Activated effector memory CD4-positive, alpha-beta T cell treated with anti-CD3 and anti-CD28 coated beads, Interleukin-2, amount 50 U/mL, for 16 hours (primary cell): ENCODE data around the gene SLC44A3.

Experiments used
- DNase-seq: peaks from one replicate; pipeline ENCODE4 v3.0.0-alpha.2; 2020

The SLC44A3 gene

DNA sequence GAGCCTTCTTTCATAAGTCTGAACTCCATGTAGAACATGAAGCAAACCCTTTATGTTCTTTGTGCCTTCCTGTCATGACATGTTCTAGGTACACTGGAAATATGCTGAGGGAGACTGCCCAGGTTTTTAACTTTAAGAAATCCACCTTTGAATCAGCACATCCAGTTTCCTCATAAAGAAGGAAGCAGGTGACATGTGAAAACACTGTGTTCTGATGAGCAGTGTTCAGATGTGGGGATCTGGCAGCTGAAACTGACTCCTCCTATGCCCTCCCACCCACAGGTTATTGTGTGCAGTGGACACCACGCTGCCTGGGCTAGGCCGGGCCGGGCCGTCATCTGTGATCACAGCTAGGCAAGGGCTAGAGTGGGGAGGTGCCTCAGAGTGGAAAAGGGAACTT lies 55.6 kb downstream of the SLC44A3 start:
- no peak for DNase-seq

DNA sequence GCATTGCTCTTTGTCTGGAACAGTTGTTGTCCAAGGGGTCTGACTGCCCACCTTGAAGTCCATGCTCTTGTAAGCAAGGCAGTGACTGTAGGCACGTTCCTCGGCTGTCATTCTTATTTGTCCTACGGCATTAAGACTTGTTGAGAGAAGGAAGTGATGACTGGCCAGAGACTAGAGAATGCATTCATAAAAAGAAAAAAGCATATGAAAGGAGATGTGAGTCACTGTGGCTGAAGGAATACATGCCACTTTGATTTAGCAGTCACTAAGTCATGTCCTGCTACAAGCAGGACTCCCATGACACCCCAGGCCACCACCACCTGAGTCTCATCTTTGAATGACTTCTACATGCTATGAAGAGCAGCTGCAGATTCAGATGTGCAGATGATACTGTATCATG lies 56.2 kb downstream of the SLC44A3 start:
- DNase-seq = no peak

DNA sequence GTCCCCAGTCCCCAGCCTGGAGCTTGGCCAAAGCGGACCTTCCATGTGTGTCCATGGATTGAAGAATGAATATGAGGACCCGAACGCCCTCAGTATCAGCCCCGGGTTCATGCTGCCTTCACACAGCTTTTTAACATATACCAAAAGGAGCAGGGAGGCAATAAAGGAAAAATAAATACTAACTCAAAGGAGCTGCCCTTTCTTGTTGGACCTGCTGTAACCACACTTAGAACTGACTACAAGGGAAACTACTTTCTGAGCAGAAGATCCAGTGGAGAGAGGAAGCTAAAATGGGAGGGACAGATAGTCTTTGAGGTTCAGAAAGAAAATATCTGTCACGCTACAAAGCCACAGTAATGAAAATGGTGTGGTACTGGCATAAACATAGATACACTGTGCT lies 58.2 kb downstream of the SLC44A3 start:
- no peak for DNase-seq

DNA sequence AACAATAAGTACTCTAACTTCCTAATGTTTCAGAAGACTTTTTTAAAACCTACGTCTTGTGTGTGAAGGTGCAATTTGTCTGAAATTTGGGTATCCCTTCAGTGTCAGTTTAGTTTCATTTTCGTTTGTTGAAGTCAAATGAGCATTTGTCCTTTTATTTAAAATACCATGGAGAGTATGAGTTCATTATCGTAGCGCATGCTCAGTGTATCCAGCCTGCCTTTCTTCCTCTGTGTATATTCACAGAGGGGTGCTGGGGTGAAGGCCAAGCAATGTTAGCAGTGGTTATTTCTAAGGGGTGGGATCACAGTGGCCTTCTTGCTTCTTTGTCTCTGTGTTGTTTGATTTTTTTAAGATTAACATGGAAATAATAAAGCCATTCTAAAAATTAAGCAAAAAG lies 63.5 kb downstream of the SLC44A3 start:
- no peak for DNase-seq

DNA sequence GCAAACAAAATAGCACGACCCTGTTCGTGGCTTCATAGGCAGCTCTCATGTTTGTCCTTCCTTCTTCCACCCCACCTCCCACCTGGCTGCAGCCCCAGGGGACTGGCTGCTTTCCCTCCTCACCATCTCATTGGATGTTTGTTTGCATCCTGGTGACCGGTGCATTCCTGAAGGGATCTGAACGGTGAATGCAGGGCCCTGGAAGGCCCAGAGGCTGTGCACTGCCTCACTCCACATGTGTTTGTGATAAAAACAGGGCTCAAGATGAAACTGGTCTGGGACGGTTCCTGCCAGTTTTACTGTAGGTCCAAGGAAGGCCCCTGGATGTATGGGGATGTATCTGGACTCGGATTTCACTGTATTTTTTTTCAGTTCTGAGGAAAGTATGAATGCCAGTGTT lies 63.9 kb downstream of the SLC44A3 start:
- DNase-seq = no peak

DNA sequence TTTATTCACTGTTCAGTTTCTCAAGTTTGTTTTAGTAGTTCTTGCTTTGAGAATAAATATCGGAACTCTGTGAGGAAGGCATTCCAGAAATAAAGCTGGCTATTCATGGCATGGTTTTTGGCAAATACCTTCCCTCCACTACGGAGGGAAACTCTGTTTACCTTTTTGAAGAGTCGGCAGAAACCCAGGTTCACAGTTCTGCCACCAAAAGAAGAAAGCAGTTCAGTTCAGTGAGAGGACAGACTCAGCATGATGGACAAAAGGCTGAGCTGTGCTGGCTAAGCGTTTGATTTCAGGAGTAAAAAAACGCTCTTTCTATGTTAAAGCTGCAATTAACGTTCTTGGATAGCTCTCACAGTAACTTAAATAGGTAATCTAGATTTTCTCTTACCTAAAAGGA lies 64.3 kb downstream of the SLC44A3 start:
- DNase-seq = no peak

DNA sequence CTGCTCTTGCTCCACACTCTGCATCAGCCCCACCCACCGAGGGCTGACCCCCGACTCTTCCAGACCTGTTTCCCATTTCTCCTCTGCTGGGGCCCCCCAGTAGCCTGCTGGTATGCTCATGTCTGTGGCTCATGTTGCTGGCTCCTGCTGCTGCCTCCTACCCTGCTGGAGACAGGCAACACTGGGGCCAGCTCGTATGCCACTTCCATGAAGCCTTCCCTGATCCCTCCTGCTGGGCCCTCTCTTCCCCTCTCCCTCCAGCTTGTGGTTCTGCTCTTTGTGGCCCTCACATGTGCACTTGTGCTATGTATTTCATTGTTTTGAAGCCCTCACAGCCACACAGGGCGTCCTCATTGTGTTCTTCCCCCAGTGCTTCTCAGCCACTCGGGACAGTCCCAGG lies 66.2 kb downstream of the SLC44A3 start:
- no peak for DNase-seq

DNA sequence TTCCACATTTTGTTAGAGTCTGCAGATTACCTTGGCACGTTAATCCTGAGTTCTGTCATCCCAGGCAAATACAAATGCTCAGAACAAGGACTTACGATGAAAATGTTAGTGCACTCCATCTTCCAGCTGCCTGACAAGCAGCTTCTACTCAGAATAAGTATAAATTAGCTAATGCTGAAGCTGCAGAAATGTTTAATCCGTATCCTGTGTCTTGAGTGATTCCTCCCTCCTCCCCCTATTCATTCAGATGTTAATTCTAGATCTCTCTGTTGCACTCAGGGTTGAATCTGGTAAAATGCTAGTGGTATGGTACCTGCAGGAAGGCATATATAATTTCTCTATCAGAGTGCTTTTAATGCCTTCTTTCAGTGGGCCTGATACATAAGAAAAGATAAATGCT lies 66.9 kb downstream of the SLC44A3 start:
- no peak for DNase-seq

DNA sequence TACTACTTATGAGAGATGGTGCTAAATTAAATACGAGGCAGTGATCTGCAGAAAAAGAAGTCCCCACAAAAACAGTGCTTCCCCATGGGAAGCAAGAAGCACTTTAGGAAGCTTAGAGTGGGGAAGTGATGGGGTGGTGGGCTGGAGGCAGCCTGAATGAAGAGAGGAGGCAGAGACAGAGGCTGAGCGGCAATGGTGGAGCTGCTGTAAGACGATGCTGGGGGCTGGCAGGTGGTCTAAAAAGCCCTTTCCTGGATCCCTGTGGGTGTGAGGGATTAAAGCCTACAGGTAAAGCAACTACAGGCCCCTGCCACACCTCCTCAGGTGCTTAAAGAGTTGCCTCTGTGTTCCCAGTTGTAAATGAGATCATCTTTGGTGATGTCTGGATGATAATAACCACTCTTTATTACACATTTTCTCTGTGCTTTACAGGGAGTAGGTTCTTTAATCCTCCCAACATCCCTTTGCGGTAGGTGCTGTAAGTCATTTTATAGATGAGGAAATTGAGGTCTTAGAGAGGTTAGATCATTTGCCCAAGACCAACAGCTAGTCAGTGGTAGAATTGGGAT lies 67.5 kb downstream of the SLC44A3 start:
- no peak for DNase-seq

DNA sequence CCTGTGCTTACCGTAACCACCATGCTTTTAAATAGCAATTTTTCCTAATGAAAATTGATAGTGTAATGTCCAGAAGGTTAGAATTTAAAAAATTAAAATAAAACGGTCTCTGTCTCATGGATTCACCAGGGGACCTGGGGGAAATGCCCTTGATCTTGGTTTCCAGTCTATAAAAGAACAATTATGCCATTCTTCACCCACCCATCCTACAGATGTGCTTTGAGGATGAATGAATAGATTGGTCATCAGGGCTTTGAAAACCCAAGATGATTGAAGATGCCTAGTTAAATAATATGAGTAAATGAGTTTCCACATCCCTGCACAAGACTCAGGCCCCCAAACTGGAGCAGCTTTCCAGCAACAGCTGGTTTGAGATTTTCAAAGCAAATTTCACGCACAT lies 68.0 kb downstream of the SLC44A3 start:
- no peak for DNase-seq

DNA sequence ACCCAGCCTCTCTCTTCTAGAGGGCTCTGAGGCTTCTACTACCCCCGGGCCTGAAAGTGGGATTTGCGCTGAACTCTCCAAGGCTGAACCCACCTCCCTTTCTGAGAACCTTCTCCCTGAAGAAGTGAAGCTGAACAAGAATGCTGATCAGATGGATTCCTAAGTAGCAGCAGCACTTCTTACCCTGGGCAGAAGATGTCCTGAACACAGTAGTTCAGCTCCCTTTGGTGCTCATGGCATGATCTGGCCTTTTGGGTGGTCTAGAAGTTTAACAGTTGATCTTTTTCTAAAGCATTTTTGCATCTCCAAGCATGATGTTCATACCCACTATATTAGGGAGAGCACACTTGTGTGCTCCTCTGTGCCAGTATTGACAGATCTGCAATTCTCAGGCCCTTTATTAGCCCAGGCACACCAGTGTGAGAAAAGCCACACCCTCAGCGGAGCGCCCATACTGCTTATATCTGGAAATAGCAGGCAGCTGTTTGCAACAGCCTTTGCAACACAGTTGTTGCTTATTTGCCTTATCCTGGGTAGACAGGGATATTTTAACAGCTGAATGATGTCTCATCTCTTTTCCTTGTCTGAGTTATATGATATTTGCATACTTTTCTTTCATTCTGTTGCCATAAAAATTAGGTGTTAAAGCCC lies 72.6 kb downstream of the SLC44A3 start:
- DNase-seq = no peak

DNA sequence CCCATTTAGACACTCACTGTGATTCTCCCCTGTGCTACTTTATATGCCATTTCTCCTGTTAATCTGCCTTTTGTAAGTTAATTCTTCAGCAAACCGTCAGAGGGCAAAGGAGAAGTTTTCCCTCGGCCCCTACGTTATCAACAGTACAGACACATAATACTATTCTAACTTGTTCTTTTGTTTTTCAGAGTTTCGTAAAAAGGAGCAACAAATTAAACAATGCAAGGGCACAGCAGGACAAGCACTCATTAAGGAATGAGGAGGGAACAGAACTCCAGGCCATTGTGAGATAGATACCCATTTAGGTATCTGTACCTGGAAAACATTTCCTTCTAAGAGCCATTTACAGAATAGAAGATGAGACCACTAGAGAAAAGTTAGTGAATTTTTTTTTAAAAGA lies 74.5 kb downstream of the SLC44A3 start:
- DNase-seq = no peak

DNA sequence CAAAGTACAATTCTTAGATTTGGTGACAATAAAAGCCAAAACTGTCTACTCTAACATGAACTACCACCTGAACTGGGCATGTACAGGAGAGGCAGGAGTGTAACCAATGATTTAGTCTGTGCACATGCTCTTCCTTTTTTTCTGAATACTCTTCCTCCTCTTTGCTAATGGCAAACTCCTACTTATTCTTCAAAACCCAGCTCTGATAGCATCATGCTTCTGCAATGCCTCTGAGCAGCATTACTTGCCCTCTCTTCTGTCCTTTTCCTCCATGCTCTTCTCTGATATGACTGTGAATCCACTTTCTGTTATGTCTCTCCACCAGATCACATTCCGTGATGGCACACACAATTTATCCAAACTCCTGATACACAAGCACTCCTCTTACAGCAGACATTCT lies 75.4 kb downstream of the SLC44A3 start:
- DNase-seq = no peak

DNA sequence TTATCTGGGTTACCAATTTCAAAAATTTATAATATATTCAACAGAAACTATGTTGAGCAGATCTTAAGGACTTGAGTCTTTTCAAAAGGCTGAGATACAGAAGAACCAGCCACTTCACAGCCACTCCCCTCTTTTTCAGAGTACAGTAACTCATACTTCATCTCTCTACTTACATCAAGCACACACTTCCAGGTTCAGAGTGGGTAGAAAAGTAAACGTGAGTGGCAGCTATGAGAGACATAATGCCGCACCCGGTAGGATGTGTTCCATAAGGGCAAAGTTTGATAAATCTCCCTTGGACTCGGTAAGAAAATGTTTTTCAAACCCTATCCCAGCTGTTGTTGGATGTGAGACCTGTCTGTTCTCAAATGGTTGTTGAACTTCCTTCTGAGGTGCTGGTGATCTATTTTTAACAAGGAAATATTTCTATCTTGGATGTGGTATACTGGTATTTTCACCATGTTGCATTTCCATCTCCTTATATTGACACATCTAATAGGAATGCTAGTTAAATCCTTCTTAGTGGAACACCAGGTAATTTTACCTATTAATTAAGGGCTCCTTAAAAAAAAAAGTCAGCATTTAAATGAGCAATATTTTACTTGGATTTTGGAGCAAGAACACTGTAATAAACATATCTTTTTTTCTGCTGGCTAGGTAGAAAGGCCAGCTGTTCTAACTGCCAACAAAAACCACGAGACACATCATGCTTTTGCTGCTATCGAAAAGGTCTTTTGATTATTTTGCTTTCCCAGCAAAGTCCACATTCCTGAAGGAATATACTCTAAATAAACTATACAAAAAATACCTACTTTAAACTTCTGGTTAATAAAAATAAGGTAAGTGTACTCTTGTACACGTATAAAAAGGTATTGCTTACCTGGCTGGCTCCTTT lies 78.6 kb downstream of the SLC44A3 start:
- no peak for DNase-seq

DNA sequence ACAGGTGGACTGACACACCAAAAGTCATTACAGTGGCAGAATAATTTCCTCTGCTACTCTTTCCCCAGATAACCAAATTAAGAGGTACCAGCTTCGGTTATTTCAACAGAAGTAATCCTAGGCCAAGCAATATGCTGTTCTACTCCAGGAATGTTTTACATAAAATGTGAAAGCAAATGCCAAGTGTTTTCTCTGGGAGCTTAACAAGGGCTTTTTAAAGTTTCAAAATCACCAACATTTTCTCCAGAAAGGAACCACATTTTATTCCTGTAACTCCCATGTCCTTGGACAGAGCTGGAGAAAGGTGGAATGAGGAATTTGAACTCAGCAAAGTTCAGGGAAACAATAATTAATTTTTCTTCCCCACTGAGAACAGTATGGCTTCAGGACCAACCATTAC lies 79.6 kb downstream of the SLC44A3 start:
- DNase-seq = no peak

DNA sequence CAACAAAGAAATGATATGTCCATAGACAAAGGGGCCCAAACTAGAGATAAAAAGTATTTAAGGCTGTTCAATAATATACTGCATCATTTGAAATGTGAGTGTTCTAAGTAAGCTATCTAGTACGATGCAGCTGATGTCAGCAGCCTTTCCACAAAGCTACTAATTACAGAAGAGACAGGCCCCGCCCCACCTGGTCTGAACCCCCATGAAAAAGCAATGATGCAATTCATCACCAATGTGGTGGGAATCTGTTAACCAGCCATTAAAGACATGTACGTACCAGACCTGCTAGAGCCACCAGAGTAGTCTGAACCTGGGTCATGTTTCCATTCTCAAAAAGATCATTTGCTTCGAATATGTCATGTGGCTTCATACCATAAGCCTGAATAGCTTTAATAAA lies 81.7 kb downstream of the SLC44A3 start:
- DNase-seq = no peak

DNA sequence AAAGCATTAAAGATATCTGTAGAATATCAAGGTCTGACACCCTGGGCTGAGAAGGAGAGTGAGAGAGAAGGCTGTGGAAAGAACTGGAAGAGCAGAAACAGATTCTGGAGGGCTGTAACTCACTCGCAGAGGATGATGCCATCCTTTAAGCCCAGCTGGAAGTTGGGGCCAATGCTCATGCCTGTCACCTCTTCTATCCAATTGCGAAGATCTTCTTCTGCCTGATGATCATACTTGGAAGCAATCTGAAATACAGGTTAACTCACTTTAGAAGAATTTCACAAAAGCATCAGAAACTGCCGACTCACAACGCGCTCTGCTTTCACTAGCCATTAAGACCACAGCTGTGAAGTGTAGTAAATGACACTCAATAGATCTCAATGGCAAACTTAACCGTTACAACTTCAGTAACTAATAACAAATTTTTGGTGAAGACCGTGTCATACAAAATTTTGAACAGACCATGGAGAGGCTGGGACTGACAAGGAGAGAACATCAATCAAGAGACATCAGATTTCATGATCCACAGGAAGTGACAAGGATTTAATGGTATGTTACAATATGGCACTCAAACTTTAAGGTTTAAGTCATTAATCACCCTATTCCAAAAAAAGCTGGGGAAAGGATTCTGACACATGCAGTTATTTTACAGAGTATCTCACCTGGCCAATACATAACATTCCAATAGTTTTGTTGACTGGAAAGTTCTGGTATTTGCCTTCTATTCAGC lies 83.3 kb downstream of the SLC44A3 start:
- no peak for DNase-seq

DNA sequence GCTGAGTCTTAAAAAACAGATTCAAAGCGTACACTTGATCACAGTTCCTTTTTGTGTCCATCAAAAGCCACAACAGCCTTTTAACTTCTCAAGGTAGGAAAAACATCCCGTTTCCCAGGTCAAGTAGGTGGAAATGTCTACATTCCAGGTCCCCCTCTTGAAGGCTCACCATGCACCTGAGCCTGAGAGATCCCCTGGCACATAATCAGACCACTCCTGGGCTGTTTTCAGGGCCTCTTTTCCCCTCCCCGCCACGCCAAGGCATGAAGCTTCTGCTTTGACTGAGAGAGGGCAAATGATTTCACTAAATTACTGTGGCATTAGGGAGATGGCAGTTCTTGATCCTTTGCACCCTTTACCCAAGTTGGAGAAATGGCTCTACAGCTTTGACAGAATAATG lies 85.0 kb downstream of the SLC44A3 start:
- DNase-seq = no peak

DNA sequence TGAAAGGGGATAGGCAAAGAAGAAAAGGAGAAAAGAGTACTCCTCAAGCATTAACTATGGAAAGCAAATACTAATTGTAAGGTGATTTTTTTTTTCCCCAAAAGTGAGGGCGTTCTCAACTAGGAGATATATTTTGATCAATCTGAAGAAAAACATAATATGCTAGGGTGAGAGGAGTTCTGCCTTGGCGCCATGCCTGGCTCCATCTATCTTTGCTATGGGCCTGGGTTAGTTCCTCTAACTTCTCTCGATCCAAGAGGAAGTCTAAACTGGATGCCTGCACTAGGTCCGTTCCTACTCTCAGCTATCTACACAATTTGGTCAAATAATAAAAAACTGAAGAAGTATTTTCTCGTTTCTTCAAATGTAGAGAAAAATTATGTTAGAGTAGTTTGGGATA lies 86.2 kb downstream of the SLC44A3 start:
- DNase-seq = no peak

DNA sequence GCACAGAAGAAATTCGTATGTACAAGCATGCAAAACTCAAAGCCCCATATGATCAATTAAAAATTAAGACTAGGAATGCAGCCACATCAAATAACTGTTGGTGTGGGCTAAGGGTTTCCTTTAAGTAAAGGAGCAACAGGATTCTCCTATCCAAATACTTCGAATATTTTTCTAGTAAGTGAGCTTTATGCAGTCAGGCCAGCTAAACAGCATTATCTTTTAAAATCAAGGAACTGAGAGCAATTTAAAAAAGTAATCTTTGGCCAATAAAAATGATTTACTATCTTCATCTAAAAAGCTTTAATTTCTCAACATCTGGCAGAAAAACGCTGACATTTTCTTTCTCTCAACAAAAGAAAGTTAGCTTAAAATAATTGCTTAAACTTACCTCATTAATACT lies 87.0 kb downstream of the SLC44A3 start:
- DNase-seq = no peak

DNA sequence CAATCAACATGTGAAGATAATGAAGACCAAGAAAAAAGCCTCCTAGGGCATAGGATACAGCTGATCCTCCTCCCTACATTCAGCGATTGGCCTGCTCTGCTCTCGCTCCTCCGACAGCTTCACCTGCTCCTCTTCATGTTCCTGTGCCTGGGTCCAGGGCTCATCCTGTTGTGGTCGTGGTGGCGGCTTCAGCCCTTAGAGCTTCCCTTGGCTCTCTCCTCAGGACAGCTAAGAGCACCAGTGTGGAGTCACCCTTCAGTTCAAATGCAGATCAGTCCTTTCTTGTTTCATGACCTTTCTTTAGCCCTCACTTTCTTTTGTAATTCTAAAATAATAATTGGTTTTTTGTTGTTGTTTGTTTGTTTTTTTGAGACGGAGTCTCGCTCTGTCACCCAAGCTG lies 88.0 kb downstream of the SLC44A3 start:
- no peak for DNase-seq

DNA sequence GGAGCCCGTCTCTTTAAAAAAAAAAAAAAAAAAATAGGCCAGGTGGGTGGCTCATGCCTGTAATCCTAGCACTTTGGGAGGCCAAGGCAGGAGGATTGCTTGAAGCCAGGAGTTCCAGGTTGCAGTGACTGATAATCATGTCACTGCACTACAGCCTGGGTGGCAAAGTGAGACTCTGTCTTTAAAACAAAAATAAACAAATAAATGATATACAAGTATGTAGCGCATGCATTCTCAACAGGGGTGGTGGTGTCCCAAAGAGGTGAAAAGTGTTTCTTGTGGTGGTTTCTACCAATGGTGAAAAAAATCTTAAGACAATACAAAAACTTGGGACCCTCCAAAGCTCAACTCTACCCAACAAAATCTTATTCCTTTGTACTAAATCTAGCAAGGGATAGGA lies 88.8 kb downstream of the SLC44A3 start:
- no peak for DNase-seq

DNA sequence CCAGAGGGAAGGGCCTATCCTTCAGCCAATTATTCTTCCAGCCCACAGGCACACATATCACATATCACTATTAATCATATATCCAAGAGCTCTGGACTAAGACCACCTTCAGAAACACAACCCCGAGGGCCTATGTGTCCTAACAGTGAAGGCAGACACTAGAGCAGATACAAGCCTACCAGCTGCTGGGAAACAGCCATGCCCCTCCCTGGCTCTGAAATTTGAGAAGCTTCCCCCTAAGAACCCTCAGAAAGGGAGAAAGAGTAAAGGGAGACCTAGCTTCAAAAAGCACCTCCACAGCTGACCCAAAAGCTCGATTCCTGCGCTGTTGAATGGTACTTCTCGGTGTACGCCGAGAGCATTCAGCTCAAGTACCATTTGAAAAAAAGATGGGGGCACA lies 89.3 kb downstream of the SLC44A3 start:
- DNase-seq = no peak
